GM18508 (cell line): ENCODE data around the gene IL1B.

Experiments
- ATAC-seq: cut with Tn5 transposase; IDR thresholded peaks from one replicate; pipeline ENCODE4 v1.9.1; 2021; ENCODE audit warnings: moderate number of reproducible peaks; ENCODE audit not compliant: insufficient read depth, unreplicated experiment

Gene IL1B

GRCh38 chr2:112811841-112812306 is 24.7 kb downstream of the IL1B start:
- ATAC-seq: no peak

- ATAC-seq: no peak
Measured at GRCh38 chr2:112811276-112811831, 25.2 kb downstream of the IL1B start.

- ATAC-seq: no peak
Measured at GRCh38 chr2:112809112-112809511, 27.5 kb downstream of the IL1B start.

GRCh38 chr2:112807233-112807807 is 29.3 kb downstream of the IL1B start:
- no peak for ATAC-seq

GRCh38 chr2:112805542-112805941 is 31.0 kb downstream of the IL1B start:
- no peak for ATAC-seq

- no peak for ATAC-seq
Measured at GRCh38 chr2:112803691-112804521, 32.7 kb downstream of the IL1B start.

GRCh38 chr2:112800881-112801583 is 35.5 kb downstream of the IL1B start:
- no peak for ATAC-seq

GRCh38 chr2:112798979-112799975 is 37.3 kb downstream of the IL1B start:
- no peak for ATAC-seq

- no peak for ATAC-seq
Measured at GRCh38 chr2:112796486-112796885, 40.1 kb downstream of the IL1B start.

GRCh38 chr2:112795774-112796173 is 40.8 kb downstream of the IL1B start:
- no peak for ATAC-seq

- no peak for ATAC-seq
Measured at GRCh38 chr2:112794841-112795240, 41.7 kb downstream of the IL1B start.

GRCh38 chr2:112794131-112794733 is 42.3 kb downstream of the IL1B start:
- no peak for ATAC-seq

GRCh38 chr2:112793449-112793978 is 43.1 kb downstream of the IL1B start:
- no peak for ATAC-seq

- ATAC-seq: no peak
Measured at GRCh38 chr2:112792419-112792818, 44.2 kb downstream of the IL1B start.

- no peak for ATAC-seq
Measured at GRCh38 chr2:112791693-112792230, 44.8 kb downstream of the IL1B start.

- ATAC-seq: no peak
Measured at GRCh38 chr2:112791019-112791418, 45.6 kb downstream of the IL1B start.

- no peak for ATAC-seq
Measured at GRCh38 chr2:112790305-112790704, 46.3 kb downstream of the IL1B start.

GRCh38 chr2:112789186-112789585 is 47.4 kb downstream of the IL1B start:
- no peak for ATAC-seq

GRCh38 chr2:112788653-112789052 is 47.9 kb downstream of the IL1B start:
- no peak for ATAC-seq
